ENCODE data around the gene MCTP2. TPM values are rescaled to one million over a fixed set of nuclear protein-coding genes. Genes with fewer than 3 reads are reported as not detected.

Gene MCTP2
- total and polyA plus RNA-seq, 9 of the 15 experiments (the other 6 are each of a cell fraction or from before 2014, with no cell fraction given) = 0.07 TPM; not detected in 8

GRCh38 chr15:94383041-94383440, 151.7 kb downstream of the MCTP2 start:
- Histone ChIP-seq H3K36me3 (ENCODE audit: control insufficient read depth, insufficient read depth, low read length) (no peaks in the 10 kb centered on the region), H4K20me1 (replicated peaks; ENCODE audit: control insufficient read depth, insufficient read depth, low read length) (no peaks in the 10 kb centered on the region), H3K9me3 (replicated peaks; ENCODE audit: control insufficient read depth, insufficient read depth, low read depth, low read length) (no peaks in the 10 kb centered on the region), H3K9ac (ENCODE audit: insufficient read depth in 1 of 2, low read depth in 2 of 2, low read length in 2 of 2) (no peak overlapping the region), H3K27me3 (ENCODE audit: control insufficient read depth in 2 of 2, insufficient read depth in 2 of 2, low read length in 2 of 2) (no peaks in the 10 kb centered on the region), H3K79me2 (ENCODE audit: control insufficient read depth, insufficient read depth, low read length) (no peaks in the 10 kb centered on the region), H3K4me3 (no peak overlapping the region), H3K4me1 (replicated peaks in 1 of 2; ENCODE audit: control insufficient read depth in 2 of 2, insufficient read depth in 2 of 2, low read length in 2 of 2) (no peaks in the 10 kb centered on the region), H3K9me1 (ENCODE audit: control insufficient read depth, insufficient read depth, low read length) (no peaks in the 10 kb centered on the region), H3K4me2 (ENCODE audit: insufficient read depth, low read length) (no peak overlapping the region), H3K27ac (ENCODE audit: extremely low read depth, low read depth, low read length) (no peak overlapping the region), H2AFZ (ENCODE audit: low read depth, low read length) (no peak overlapping the region)
- no peak for FAIRE-seq
- no peak for DNase-seq (ENCODE audit: extremely low read depth in 1 of 4, low spot score in 3 of 4)
- ChIA-PET POLR2A (no interaction called here), CTCF (ENCODE audit: low intra/inter-chr PET ratio) (no interaction called here)
- intact Hi-C loops (cut with micrococcal nuclease) = no loop called here
- ATAC-seq = no peak
- no TSS peak for BruUV-seq (replicated peaks)
- WGBS (ENCODE audit: insufficient coverage, low coverage, missing lambda C conversion rate) = 2% methylated on average over 3 of the region's 3 CpGs
- in situ Hi-C loops (cut with MboI) = no loop called here
- no peak for TF ChIP-seq IRF1 (CRISPR knock-in tag; IDR thresholded peaks at IDR 0.05; ENCODE audit: borderline replicate concordance)
- TF ChIP-seq ZNF740 (CRISPR knock-in tag; IDR thresholded peaks at IDR 0.05) = no peak
- TF ChIP-seq ZNF740 (tag; IDR thresholded peaks at IDR 0.05) = no peak
- TF ChIP-seq UBTF (IDR thresholded peaks at IDR 0.05; ENCODE audit: borderline replicate concordance in 1 of 2, low read depth in 2 of 2, low read length in 2 of 2) = no peak
- no peak for TF ChIP-seq ZBTB49 (CRISPR knock-in tag; IDR thresholded peaks at IDR 0.05; ENCODE audit: borderline replicate concordance)
- TF ChIP-seq ZNF165 (CRISPR knock-in tag; IDR thresholded peaks at IDR 0.05; ENCODE audit: borderline replicate concordance) = no peak
- TF ChIP-seq GATAD2B (IDR thresholded peaks at IDR 0.05; ENCODE audit: borderline replicate concordance) = no peak
- no peak for TF ChIP-seq ZNF274 (IDR thresholded peaks at IDR 0.05; ENCODE audit: borderline replicate concordance, low read depth, low read length)
- no peak for TF ChIP-seq ARID2 (IDR thresholded peaks at IDR 0.05)
- TF ChIP-seq ZNF76 (CRISPR knock-in tag; IDR thresholded peaks at IDR 0.05; ENCODE audit: borderline replicate concordance) = no peak
- no peak for TF ChIP-seq CREBBP (IDR thresholded peaks at IDR 0.05; ENCODE audit: low read depth, low read length)
- no peak for TF ChIP-seq ZBTB5 (IDR thresholded peaks at IDR 0.05)
- TF ChIP-seq ZBTB26 (CRISPR knock-in tag; IDR thresholded peaks at IDR 0.05) = no peak

Data from K562 (cell line).